ENCODE data around the gene TIGD3. TPM values are rescaled to one million over a fixed set of nuclear protein-coding genes. Genes with fewer than 3 reads are reported as not detected.

Gene TIGD3
- total and polyA plus RNA-seq, 2 of the 8 experiments (the other 6 are each of a cell fraction or from before 2014, with no cell fraction given), result 1.1 to 1.3 TPM

- TF ChIP-seq EGR1 (IDR thresholded peaks at IDR 0.05; ENCODE audit: borderline replicate concordance, low read depth, low read length) (no peak), ATF3 (IDR thresholded peaks at IDR 0.05; ENCODE audit: insufficient read depth, low read depth, low read length) (no peak), EP300 (IDR thresholded peaks at IDR 0.05; ENCODE audit: borderline replicate concordance in 1 of 2, low read depth in 2 of 2, low read length in 2 of 2) (no peak), RNF2 (IDR thresholded peaks at IDR 0.05; ENCODE audit: borderline replicate concordance, low read depth, low read length, missing control alignments, poor library complexity, severe bottlenecking) (no peak), ZNF274 (IDR thresholded peaks at IDR 0.05; ENCODE audit: borderline replicate concordance, extremely low read depth, low read length) (no peak)
- H2BK20ac ChIP-seq (ENCODE audit: low read length), result no peak overlapping the region
- H3K23me2 ChIP-seq (ENCODE audit: low read depth, low read length), result peaks cover 5% of the 10 kb centered on the region; the same call in 1 of the 2 replicates
- H3K4me1 ChIP-seq (replicated peaks in 1 of 4; ENCODE audit: control insufficient read depth in 3 of 4, insufficient read depth in 4 of 4, low read length in 3 of 4), result peaks cover 0 to 14% (median 5%) of the 10 kb centered on the region in 4 experiments; a peak in 5 of 7 replicates
- H4K8ac ChIP-seq (ENCODE audit: extremely low read depth, insufficient read depth, low read length), result no peak overlapping the region
- H3K36me3 ChIP-seq (ENCODE audit: control insufficient read depth in 2 of 4, insufficient read depth in 4 of 4, low read length in 3 of 4), result no peaks in the 10 kb centered on the region; a peak in 1 of 8 replicates
- no peaks in the 10 kb centered on the region for H3K79me2 ChIP-seq (ENCODE audit: control insufficient read depth in 1 of 2, insufficient read depth in 2 of 2, low read length in 2 of 2)
- no peak overlapping the region for H2BK120ac ChIP-seq (replicated peaks; ENCODE audit: low read depth, low read length)
- CTCF ChIA-PET (ENCODE audit: partially characterized antibody), result interaction anchor here (0.6 to 5.8 kb wide), 16 partner anchors 9 to 182 kb away, joined by 3 to 57 read pairs (median 5); no protein-coding TSS in a partner anchor
- no peak overlapping the region for H3K9ac ChIP-seq (replicated peaks in 1 of 4; ENCODE audit: extremely low read depth in 1 of 4, low read depth in 3 of 4, low read length in 3 of 4)
- no peaks in the 10 kb centered on the region; the same call in 1 of the 2 replicates for H3K79me1 ChIP-seq (ENCODE audit: low read depth, low read length)
- DNase-seq (ENCODE audit: low read depth in 1 of 2, low spot score in 2 of 2) (no peak), FAIRE-seq (no peak)
- no peak overlapping the region for H2BK5ac ChIP-seq (ENCODE audit: low read depth, low read length)
- no peak overlapping the region for H4K91ac ChIP-seq (replicated peaks; ENCODE audit: insufficient read length, low read length)
- H3K4me2 ChIP-seq (ENCODE audit: insufficient read depth in 1 of 2, low read depth in 2 of 2, low read length in 2 of 2), result no peak overlapping the region
- H4K20me1 ChIP-seq (replicated peaks in 1 of 2; ENCODE audit: control insufficient read depth in 1 of 2, insufficient read depth in 2 of 2, low read length in 2 of 2), result peaks cover 0 to 3% of the 10 kb centered on the region in 2 experiments
- H4K5ac ChIP-seq (ENCODE audit: insufficient read length, low read depth, low read length), result no peak overlapping the region
- POLR2A ChIA-PET (ENCODE audit: partially characterized antibody), result interaction anchor here (1.1 to 17.0 kb wide), 7 partner anchors 12 to 114 kb away, joined by 3 to 202 read pairs (median 4); partner anchors contain the start of gene MALAT1
- H2AFZ ChIP-seq (ENCODE audit: low read length), result no peak overlapping the region
- 0 out of 7 replicates have a peak, but pooled peaks cover 0 to 2% (median 0%) of the 10 kb centered on the region in 4 experiments for H3K27me3 ChIP-seq (replicated peaks in 1 of 4; ENCODE audit: control insufficient read depth in 3 of 4, extremely low read depth in 1 of 4, insufficient read depth in 3 of 4, low read length in 3 of 4)
- no peak overlapping the region for H3K4ac ChIP-seq (replicated peaks; ENCODE audit: insufficient read length, low read depth, low read length)
- no peak overlapping the region for H2BK12ac ChIP-seq (ENCODE audit: low read depth, low read length)
- no peak overlapping the region for H3K4me3 ChIP-seq (ENCODE audit: extremely low read depth in 1 of 4, insufficient read depth in 2 of 4, low read depth in 3 of 4, low read length in 4 of 4)
- no peaks in the 10 kb centered on the region for H3K9me3 ChIP-seq (ENCODE audit: insufficient read depth in 2 of 2, low read depth in 1 of 2, low read length in 1 of 2)
- no peak overlapping the region for H2AK5ac ChIP-seq (ENCODE audit: low read depth, low read length)
- WGBS, 2 experiments (ENCODE audit: extremely low coverage in 1 of 2, insufficient coverage in 1 of 2, insufficient read length in 1 of 2, insufficient replicate concordance in 2 of 2, low coverage in 1 of 2, low lambda C conversion rate in 2 of 2, missing lambda C conversion rate in 1 of 2), result 91% methylated on average over 4 of the region's 4 CpGs; no CpG with 5 or more reads in 1 of the 2 experiments
- H3K56ac ChIP-seq (replicated peaks; ENCODE audit: insufficient read length, low read depth, low read length), result no peak overlapping the region
- no peak overlapping the region; the same call in 1 of the 2 replicates for H3K27ac ChIP-seq (ENCODE audit: low read depth, low read length)
- H3K23ac ChIP-seq (ENCODE audit: insufficient read length), result no peak overlapping the region
- no peak overlapping the region for H3K14ac ChIP-seq (ENCODE audit: insufficient read length)
- 0 out of 2 replicates have a peak overlapping the region, but pooled peaks have one; percentile 88 for H2BK15ac ChIP-seq (ENCODE audit: low read length)
- H3K18ac ChIP-seq (ENCODE audit: extremely low read depth, low read length), result no peak overlapping the region
Measured at GRCh38 chr11:65388731-65389130, 34.2 kb downstream of the TIGD3 start.

All from H1 (cell line).